ENCODE results near the gene UACA.

UACA gene

DNA sequence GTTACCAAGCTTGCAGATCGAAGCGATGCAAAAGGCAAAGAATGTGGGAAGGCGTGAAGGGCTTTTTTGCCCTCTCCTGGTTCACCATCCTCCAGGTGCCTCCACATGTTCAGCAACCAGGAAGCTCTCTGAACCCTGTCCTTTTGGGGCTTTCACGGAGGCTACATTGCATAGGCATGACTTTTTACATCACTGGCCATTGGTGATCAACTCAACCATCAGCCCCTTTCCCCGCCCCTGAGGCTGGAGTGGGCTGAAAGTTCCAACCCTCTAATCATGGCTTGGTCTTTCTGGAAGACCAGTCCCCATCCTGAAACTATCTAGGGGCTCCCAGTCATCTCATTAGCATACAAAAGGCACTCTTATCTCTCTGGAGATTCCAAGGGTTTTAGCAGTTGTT, 52.6 kb downstream of the UACA start:
- no peak overlapping the region for H3K27ac ChIP-seq
- TF ChIP-seq, protein P1, sequence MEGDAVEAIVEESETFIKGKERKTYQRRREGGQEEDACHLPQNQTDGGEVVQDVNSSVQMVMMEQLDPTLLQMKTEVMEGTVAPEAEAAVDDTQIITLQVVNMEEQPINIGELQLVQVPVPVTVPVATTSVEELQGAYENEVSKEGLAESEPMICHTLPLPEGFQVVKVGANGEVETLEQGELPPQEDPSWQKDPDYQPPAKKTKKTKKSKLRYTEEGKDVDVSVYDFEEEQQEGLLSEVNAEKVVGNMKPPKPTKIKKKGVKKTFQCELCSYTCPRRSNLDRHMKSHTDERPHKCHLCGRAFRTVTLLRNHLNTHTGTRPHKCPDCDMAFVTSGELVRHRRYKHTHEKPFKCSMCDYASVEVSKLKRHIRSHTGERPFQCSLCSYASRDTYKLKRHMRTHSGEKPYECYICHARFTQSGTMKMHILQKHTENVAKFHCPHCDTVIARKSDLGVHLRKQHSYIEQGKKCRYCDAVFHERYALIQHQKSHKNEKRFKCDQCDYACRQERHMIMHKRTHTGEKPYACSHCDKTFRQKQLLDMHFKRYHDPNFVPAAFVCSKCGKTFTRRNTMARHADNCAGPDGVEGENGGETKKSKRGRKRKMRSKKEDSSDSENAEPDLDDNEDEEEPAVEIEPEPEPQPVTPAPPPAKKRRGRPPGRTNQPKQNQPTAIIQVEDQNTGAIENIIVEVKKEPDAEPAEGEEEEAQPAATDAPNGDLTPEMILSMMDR (conservative IDR thresholded peaks at IDR 0.05), result no peak

DNA sequence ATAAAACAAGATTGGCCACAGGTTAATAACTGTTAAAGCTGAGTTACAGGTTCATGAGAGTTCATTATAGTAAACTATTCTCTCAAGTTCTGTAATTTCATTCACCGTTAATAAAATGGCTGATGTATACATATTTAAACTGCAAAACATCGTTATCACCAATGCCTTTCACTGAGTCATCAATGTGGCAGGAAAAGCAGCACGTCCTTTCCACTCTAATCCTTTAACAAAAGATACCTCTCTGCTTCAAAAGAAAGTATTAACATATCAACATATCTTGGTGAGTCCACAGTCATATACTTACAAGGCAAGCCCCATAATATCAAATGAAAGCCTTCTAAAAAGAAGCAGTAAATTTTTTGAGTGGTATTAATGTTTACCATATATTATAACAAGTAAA, 54.5 kb downstream of the UACA start:
- TF ChIP-seq, protein P1 (conservative IDR thresholded peaks at IDR 0.05), result no peak
- no peak overlapping the region for H3K27ac ChIP-seq

DNA sequence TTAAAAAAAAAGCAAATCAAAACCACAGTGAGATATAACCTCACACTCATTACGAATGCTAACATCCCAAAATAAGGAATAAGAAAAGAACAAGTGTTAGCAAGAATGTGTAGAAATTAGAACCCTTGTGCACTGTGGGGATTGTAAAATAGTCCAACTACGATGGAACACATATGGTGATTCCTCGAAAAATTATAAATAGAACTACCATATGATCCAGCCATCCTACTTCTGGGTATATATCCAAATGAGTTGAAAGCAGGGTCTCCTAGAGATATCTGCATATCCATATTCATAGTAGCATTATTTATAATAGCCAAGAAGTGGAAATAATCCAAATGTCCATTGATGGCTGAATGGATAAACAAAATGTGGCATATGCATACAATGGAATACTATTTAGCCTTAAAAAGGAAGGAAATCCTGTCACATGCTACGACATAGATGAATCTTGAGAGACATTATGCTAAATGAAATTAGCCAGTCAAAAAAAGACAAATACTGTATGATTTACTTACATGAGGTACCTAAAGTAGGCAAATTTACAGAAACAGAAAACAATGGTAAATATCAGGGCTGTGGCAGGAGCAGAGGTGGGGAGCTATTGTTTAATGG, 55.6 kb downstream of the UACA start:
- TF ChIP-seq, protein P1 (conservative IDR thresholded peaks at IDR 0.05), result no peak
- H3K27ac ChIP-seq, result no peak overlapping the region

DNA sequence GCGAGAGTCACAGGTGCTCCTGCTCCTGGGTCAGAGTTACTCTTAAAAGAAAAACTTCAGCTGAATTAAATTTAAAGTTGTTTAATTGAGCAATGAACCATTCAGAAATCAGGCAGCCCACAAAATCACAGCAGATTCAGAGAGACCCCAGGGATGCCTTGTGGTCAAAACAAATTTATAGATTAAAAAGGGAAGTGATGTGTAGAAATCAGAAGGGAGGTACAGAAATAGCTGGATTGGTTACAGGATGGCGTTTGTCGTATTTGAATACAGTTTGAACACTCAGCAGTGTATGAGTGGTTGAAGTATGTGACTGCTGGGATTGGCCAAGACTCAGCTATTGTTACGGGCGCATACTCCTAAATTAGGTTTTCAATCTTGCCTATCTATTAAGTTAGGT, 58.6 kb downstream of the UACA start:
- TF ChIP-seq, protein P1 (conservative IDR thresholded peaks at IDR 0.05), result no peak
- H3K27ac ChIP-seq, result no peak overlapping the region

DNA sequence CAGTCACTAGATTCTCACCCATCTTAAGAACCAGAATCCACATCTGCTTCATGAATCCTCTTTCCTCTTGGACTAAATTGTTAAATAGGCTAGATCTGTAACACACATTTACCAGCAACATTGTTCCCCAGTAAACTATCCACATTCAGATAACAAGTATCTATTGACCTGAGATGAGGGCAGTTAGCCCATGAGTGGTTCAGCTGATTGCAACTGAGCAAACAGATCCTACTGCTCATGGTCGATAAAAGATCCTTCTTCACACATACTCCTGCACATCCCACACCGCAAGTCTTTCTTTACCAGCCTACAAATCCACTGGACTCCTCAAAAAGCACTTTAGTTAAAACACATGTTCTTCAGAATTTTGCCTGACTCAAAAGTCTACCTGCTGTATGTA, 59.2 kb downstream of the UACA start:
- no peak overlapping the region for H3K27ac ChIP-seq
- TF ChIP-seq, protein P1 (conservative IDR thresholded peaks at IDR 0.05), result no peak

DNA sequence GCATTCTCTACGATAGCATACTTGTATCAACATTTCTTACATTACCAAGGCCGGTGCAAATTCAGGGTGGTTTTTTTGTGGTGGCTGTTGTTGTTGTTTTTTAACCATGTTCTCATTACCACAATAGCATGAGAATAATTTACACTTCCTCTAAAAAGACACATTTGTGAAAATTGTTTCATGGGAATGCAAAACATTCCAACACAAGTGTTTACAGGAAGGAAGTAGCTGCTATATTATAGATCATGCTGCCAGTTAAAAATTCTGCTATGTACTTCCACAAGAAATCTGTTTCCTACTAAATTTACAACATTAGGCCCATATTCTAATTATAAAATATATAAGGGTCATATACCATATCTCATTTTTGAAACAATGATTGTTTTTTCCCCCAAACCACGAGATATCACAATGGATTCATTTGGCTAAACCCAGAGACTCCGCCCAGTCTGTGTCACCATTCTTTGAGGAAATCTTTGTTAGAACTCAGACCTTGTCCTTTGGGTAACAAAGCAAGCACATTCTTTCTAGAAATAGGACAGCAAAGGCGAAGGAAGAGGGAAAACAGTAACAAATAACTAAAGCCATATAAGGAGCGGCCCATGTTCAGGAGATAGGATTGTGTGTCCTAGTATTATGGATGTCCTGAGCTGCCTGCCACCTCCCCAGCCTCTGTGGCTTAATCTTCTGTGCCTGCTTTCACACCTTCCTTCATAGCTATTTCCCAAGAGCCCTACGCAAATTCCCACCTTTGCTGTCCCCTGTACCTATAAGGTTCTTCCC, 60.1 kb downstream of the UACA start:
- no peak overlapping the region for H3K27ac ChIP-seq

DNA sequence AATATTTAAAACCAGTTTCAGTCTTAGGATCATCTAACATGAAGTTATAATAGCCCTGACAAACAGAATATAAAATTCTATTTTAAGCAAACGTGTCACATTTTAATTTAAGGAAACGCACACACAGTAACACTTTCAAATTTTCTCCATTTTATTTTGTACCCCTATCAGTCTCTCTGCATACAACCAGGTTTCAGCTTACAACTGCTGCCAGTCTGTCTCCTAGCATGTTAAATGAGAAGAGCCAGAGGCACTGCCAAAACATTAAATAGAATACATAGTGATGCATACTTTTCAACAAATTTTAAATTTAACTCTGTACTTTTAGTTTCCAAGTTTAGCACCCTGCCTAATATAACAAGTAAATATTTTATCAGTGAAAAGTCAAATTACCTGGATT, 60.8 kb downstream of the UACA start:
- TF ChIP-seq, protein P1 (conservative IDR thresholded peaks at IDR 0.05), result no peak
- H3K27ac ChIP-seq, result no peak overlapping the region

More for the DNA sequence above, 60.1 kb downstream of the UACA start:
- TF ChIP-seq, protein P1 (conservative IDR thresholded peaks at IDR 0.05), result no peak

Data from VCaP (cell line).